CD4-positive, alpha-beta T cell treated with Interleukin-6 at 100 ng/mL for 8 hours (primary cell): ENCODE data around the gene SASH1.

Source experiments
- DNase-seq: peaks from one replicate; pipeline ENCODE4 v3.0.0-alpha.2; 2020; ENCODE audit warnings: mixed read lengths, low spot score

Gene SASH1

GRCh38 chr6:148495029-148495428, 152.4 kb downstream of the SASH1 start:
- no peak for DNase-seq

- DNase-seq = no peak
Observed at GRCh38 chr6:148497257-148497656, 154.6 kb downstream of the SASH1 start.

GRCh38 chr6:148497717-148498116, 155.1 kb downstream of the SASH1 start:
- no peak for DNase-seq

- no peak for DNase-seq
Observed at GRCh38 chr6:148500402-148500801, 157.8 kb downstream of the SASH1 start.

- DNase-seq = no peak
Observed at GRCh38 chr6:148501178-148501590, 158.5 kb downstream of the SASH1 start.

GRCh38 chr6:148502083-148502772, 159.6 kb downstream of the SASH1 start:
- no peak for DNase-seq

- DNase-seq = no peak
Observed at GRCh38 chr6:148502773-148503135, 160.1 kb downstream of the SASH1 start.

- no peak for DNase-seq
Observed at GRCh38 chr6:148503703-148504102, 161.1 kb downstream of the SASH1 start.

- DNase-seq = no peak
Observed at GRCh38 chr6:148507774-148508173, 165.1 kb downstream of the SASH1 start.

- no peak for DNase-seq
Observed at GRCh38 chr6:148508401-148509041, 165.9 kb downstream of the SASH1 start.

- DNase-seq = no peak
Observed at GRCh38 chr6:148509119-148509799, 166.6 kb downstream of the SASH1 start.

GRCh38 chr6:148509800-148510581, 167.4 kb downstream of the SASH1 start:
- DNase-seq = no peak

GRCh38 chr6:148513145-148514071, 170.8 kb downstream of the SASH1 start:
- no peak for DNase-seq

GRCh38 chr6:148514091-148514845, 171.6 kb downstream of the SASH1 start:
- no peak for DNase-seq

GRCh38 chr6:148516217-148516616, 173.6 kb downstream of the SASH1 start:
- DNase-seq = no peak

GRCh38 chr6:148516617-148517016, 174.0 kb downstream of the SASH1 start:
- no peak for DNase-seq

GRCh38 chr6:148517470-148517869, 174.8 kb downstream of the SASH1 start:
- no peak for DNase-seq

GRCh38 chr6:148518511-148519156, 176.0 kb downstream of the SASH1 start:
- no peak for DNase-seq

GRCh38 chr6:148520109-148520841, 177.6 kb downstream of the SASH1 start:
- no peak for DNase-seq
